Loucy (cell line): Measurements from ENCODE around the gene WNK1.

Source experiments
- CTCF ChIP-seq: fragments of 200-600 bp; sonication (generic); conservative IDR thresholded peaks from 2 replicates; pipeline ENCODE4 v1.5.1; 2014; ENCODE audit warnings: mild to moderate bottlenecking, antibody characterized with exemption, low read length
- EZH2phosphoT487 ChIP-seq: fragments of 200-600 bp; IDR thresholded peaks from 2 replicates; pipeline ENCODE4 v1.6.1; 2018; ENCODE audit warnings: antibody characterized with exemption, mild to moderate bottlenecking, moderate library complexity, borderline replicate concordance

- no peak for TF ChIP-seq CTCF
- no peak for TF ChIP-seq EZH2phosphoT487
Measured at GRCh38 chr12:897386-897785, 145.0 kb downstream of the WNK1 start.
